ENCODE measurements around the gene ASRGL1.
"Not testable (repeated sequence)": the region's sequence is repeated elsewhere in the genome, so short reads cannot be mapped to it uniquely, and the experiment has no call there.

The ASRGL1 gene

DNA sequence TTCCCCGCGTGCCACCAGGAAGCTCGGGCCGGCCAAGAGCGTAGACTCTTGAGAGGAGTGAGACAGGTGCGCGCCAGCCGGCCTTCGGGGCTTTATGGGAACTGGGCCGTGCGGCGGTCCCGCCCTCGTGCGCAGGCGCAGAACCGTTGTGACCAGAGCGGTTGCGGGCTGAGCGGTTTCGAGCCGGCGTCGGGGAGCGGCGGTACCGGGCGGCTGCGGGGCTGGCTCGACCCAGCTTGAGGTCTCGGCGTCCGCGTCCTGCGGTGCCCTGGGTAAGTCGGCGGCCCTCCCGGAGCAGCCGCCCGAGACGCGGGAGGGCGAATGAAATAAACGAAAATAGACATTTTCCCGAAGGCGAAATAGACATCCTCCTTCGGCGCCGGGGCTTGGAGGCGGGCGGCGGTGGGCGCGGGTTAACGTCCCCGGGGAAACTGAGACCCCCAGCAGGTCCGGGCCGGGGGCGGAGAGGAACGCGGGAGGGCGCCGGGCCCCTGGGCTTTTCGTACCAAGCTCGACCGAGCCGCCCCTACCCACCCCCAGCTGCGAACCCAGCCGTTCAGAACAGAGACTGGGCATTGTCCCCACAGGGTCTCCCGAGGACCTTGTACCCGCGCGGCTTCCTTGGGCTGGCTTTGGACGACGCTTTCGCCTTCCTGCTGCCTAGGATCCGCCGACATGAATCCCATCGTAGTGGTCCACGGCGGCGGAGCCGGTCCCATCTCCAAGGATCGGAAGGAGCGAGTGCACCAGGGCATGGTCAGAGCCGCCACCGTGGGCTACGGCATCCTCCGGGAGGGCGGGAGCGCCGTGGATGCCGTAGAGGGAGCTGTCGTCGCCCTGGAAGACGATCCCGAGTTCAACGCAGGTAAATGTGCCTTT, at the start of gene ASRGL1:
Gene ASRGL1 (plus strand): TSS at position 146 of the 879 bp plus-strand sequence. CDS start 530 bp downstream, at position 676.
- peak; percentile 51 for DNase-seq (ENCODE audit: low spot score)

DNA sequence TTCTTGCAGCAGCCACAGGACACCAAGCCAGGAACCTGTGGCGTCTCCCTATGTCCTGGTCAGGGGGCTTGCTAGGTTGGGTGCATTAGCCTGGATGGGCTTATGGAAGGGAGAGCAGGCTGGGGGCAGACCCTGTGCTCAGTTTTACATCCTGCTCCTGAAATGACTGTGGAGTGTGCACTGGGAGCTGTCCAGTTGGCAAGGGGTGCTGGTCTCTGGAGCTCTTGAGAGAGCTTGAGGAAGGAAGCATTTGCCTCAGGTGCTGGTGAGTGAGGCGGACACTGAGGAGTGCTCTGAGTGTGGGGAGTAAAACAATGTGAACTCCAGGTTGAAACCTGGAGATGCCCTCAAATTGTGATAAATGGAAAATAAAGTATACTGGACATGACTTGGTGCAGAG, 41.7 kb upstream of the ASRGL1 start:
- DNase-seq (ENCODE audit: low spot score): no peak

GRCh38 chr11:62298975-62299374, 38.3 kb upstream of the ASRGL1 start, which contains the start of gene SCGB1D4:
TSS of gene SCGB1D4 (minus strand) at chr11:62299075. CDS start at chr11:62299010, 65 bp downstream.
- no peak for DNase-seq (ENCODE audit: low spot score)

DNA sequence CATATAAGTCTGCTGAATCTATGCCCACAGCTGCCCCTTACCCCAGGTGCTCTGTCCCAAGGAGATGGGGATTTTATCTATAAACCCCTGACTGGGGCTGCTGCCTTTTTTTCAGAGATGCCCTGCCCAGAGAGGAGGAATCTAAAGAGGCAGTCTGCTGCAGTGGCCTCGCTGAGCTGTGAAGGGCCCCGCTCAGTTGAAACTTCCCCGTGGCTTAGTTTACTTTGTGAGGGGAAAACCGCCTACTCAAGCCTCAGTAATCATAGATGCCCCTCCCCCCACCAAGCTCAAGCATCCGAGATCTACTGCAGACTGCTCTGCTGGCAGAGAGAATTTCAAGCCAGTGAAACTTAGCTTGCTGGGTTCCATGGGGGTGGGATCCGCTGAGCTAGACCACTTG, 31.0 kb upstream of the ASRGL1 start:
- DNase-seq (ENCODE audit: low spot score): no peak

DNA sequence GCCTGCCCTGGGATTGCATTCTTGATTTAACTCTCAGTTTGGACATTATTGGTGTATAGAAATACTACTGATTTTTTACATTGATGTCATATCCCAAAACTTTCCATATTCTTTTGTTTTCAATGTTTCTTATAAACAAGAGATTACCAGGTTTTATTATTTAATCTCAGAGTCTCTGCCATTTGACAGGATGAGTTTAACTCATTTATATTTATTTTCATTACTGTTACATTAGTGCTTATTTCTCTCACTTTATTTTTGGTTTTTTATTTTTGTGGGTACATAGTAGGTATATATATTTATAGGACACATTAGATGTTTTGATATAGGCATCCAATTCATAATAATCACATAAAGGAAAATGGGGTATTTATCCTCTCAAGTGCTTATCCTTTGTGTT, 29.3 kb upstream of the ASRGL1 start:
- DNase-seq (ENCODE audit: low spot score): no peak

DNA sequence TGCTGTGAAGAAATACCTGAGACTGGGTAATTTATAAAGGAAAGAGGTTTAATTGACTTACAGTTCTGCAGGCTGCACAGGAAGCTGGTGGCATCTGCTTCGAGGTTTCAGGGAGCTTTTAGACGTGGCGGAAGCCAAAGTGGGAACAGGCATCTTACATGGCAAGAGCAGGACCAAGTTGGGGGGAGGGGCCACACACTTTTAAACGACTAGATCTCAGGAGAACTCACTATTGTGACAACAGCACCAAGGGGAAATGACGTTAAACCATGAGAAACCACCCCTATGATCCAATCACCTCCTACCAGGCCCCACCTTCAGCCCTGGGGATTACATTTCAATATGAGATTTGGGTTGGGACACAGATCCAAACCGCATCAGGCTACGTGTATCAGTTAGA, 27.3 kb upstream of the ASRGL1 start:
- no peak for DNase-seq (ENCODE audit: low spot score)

- DNase-seq (ENCODE audit: low spot score): no peak
Observed at GRCh38 chr11:62315431-62315830, 21.8 kb upstream of the ASRGL1 start.

- no peak for DNase-seq (ENCODE audit: low spot score)
Observed at GRCh38 chr11:62322524-62322923, 14.7 kb upstream of the ASRGL1 start.

GRCh38 chr11:62324731-62325556, 12.3 kb upstream of the ASRGL1 start:
- DNase-seq (ENCODE audit: low spot score): peak; percentile 12

- DNase-seq (ENCODE audit: low spot score): not testable (repeated sequence)
Observed at GRCh38 chr11:62325781-62326180, 11.5 kb upstream of the ASRGL1 start.

- not testable (repeated sequence) for DNase-seq (ENCODE audit: low spot score)
Observed at GRCh38 chr11:62326719-62327118, 10.5 kb upstream of the ASRGL1 start.

- DNase-seq (ENCODE audit: low spot score): not testable (repeated sequence)
Observed at GRCh38 chr11:62327541-62327940, 9.7 kb upstream of the ASRGL1 start.

DNA sequence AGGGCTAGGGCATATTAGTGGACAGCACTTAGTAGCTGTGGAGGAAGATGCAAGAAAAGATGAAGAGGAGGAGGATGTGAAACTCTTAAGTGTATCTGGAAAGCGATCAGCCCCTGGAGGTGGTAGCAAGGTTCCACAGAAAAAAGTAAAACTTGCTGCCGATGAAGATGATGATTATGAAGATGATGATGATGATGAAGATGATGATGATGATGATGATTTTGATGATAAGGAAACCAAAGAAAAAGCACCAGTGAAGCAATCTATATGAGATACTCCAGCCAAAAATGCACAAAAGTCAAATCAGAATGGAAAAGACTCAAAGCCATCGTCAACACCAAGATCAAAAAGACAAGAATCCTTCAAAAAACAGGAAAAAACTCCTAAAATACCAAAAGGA, 6.0 kb upstream of the ASRGL1 start:
- DNase-seq (ENCODE audit: low spot score): not testable (repeated sequence)

DNA sequence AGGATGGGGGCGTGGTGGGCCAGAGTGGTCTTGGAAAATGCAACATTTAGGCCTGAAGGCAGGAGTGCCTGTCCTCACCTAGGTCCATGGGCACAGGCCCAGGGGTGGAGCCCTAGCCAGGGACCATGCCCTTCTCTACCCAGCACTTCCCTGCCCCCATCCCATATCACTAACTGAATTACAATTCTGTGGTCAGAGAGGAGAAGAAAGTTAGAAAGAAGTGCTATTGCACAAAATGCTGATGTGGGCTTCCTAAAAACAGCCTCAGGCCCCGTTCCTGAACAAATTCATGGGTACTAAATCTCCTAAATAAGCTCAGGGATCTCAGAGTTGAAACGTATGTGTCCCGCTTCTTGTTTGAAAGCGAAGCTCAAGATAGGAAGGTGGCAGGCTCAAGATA, 3.5 kb upstream of the ASRGL1 start:
- no peak for DNase-seq (ENCODE audit: low spot score)

GRCh38 chr11:62336949-62337302, 322 bp upstream of the ASRGL1 start:
- not testable (repeated sequence) for DNase-seq (ENCODE audit: low spot score)

- no peak for DNase-seq (ENCODE audit: low spot score)
Observed at GRCh38 chr11:62338218-62338617, 970 bp downstream of the ASRGL1 start.

- peak; percentile 27 for DNase-seq (ENCODE audit: low spot score)
Observed at GRCh38 chr11:62340269-62340901, 3.1 kb downstream of the ASRGL1 start.

GRCh38 chr11:62341588-62341987, 4.3 kb downstream of the ASRGL1 start:
- DNase-seq (ENCODE audit: low spot score): no peak

DNA sequence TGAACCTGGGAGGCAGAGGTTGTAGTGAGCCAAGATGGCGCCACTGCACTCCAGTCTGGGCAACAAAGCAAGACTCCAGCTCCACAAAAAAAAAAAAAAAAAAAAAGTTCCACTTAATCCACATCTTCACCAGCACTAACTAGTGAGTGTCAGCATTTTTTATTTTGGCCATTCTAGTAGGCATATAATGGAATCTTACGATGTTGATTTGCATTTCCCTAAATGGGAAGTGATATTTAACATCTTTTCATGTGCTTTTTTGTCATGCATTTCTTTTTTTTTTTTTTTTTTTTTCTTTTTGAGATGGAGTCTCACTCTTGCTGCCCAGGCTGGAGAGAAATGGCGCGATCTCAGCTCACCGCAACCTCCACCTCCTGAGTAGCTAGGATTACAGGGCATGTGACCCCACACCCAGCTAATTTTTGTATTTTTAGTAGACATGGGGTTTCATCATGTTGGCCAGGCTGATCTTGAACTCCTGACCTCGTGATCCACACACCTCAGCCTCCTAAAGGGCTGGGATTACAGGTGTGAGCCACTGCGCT, 6.5 kb downstream of the ASRGL1 start:
- not testable (repeated sequence) for DNase-seq (ENCODE audit: low spot score)

GRCh38 chr11:62344210-62344609, 7.0 kb downstream of the ASRGL1 start:
- DNase-seq (ENCODE audit: low spot score): no peak

DNA sequence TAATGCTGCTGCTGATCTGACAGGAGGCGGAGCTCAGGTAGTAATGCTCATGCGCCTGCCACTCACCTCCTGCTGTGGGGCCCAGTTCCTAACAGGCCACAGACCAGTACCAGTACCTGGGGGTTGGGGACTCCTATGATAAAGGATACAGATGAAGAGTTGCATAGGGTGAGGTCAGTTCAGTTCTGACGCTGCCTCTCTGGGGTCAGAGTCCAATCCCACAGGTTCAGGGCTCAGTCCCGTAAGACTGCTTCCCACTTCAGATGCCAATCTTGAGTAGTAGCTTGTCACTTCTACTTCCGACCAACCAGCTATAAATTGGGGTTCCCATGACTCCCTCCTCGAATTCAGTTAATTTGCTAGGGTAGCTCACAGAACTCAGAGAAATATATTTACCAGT, 8.6 kb downstream of the ASRGL1 start:
- DNase-seq (ENCODE audit: low spot score): no peak

Measured in hematopoietic multipotent progenitor cell treated with erythropoietin and hydrocortisone succinate and interleukin-3 and kit ligand, for 17 days (in vitro differentiated cells).